OCI-LY1 (cell line): ENCODE data around the gene DNAJC15.

Experiments
- H2AFZ ChIP-seq: fragments of 200-600 bp; sonication (generic), shearing (Covaris generic); 2 replicates; pipeline ENCODE4 v1.6.0; 2014; ENCODE audit warnings: antibody characterized with exemption, mild to moderate bottlenecking, low read length
- H3F3A ChIP-seq: fragments of 200-600 bp; sonication (generic), shearing (Covaris generic); 2 replicates; pipeline ENCODE4 v1.6.0; 2014; ENCODE audit warnings: mild to moderate bottlenecking, antibody characterized with exemption, low read length, moderate library complexity; ENCODE audit not compliant: insufficient read depth
- H3K27ac ChIP-seq: fragments of 200-600 bp; sonication (generic); 2 replicates; pipeline ENCODE4 v1.5.1; 2014; ENCODE audit warnings: low read length, mixed run types, mild to moderate bottlenecking, low read depth; ENCODE audit not compliant: poor library complexity, severe bottlenecking
- H3K27me3 ChIP-seq: fragments of 200-600 bp; sonication (generic); 2 replicates; pipeline ENCODE4 v1.6.0; 2014; ENCODE audit warnings: antibody characterized with exemption, mild to moderate bottlenecking, low read length, moderate library complexity; ENCODE audit not compliant: insufficient read depth
- H3K36me3 ChIP-seq: fragments of 200-600 bp; sonication (generic); 2 replicates; pipeline ENCODE4 v1.6.1; 2014; ENCODE audit warnings: mild to moderate bottlenecking, antibody characterized with exemption, low read length, moderate library complexity, mixed read lengths; ENCODE audit not compliant: insufficient read depth
- H3K4me1 ChIP-seq: fragments of 200-600 bp; sonication (generic); 2 replicates; pipeline ENCODE4 v1.5.1; 2014; ENCODE audit warnings: mild to moderate bottlenecking, low read length, moderate library complexity; ENCODE audit not compliant: insufficient read depth, severe bottlenecking
- H3K4me2 ChIP-seq: fragments of 200-600 bp; sonication (generic), shearing (Covaris generic); 2 replicates; pipeline ENCODE4 v1.6.1; 2014; ENCODE audit warnings: low read length
- H3K4me3 ChIP-seq: fragments of 200-600 bp; sonication (generic); 2 replicates; pipeline ENCODE4 v1.5.1; 2014; ENCODE audit warnings: low read length, low read depth, mild to moderate bottlenecking, mixed read lengths; ENCODE audit not compliant: poor library complexity, severe bottlenecking
- H3K79me2 ChIP-seq: fragments of 200-600 bp; shearing (Covaris generic); 2 replicates; pipeline ENCODE4 v1.6.1; 2016; ENCODE audit warnings: mixed run types, low read length, mixed read lengths; ENCODE audit not compliant: insufficient read depth
- H3K9ac ChIP-seq: fragments of 200-600 bp; sonication (generic), shearing (Covaris generic); 2 replicates; pipeline ENCODE4 v1.6.1; 2014; ENCODE audit warnings: mild to moderate bottlenecking, low read length, mixed read lengths
- H3K9me2 ChIP-seq: fragments of 200-600 bp; sonication (generic), shearing (Covaris generic); 2 replicates; pipeline ENCODE4 v1.6.1; 2014; ENCODE audit warnings: low read depth, mild to moderate bottlenecking, low read length, mixed read lengths
- H3K9me3 ChIP-seq: fragments of 200-600 bp; shearing (Covaris generic); 2 replicates; pipeline ENCODE4 v1.6.1; 2014; ENCODE audit warnings: low read length, mixed read lengths
- H4K20me1 ChIP-seq: fragments of 200-600 bp; sonication (generic), shearing (Covaris generic); 2 replicates; pipeline ENCODE4 v1.6.0; 2016; ENCODE audit warnings: mild to moderate bottlenecking, low read length; ENCODE audit not compliant: insufficient read depth
- CTCF ChIP-seq: fragments of 200-600 bp; sonication (generic), shearing (Covaris generic); IDR thresholded peaks from 2 replicates; pipeline ENCODE4 v1.5.1; 2017; ENCODE audit warnings: mild to moderate bottlenecking, antibody characterized with exemption, low read length, moderate library complexity, mixed read lengths
- EZH2 ChIP-seq: fragments of 200-600 bp; sonication (generic), shearing (Covaris generic); IDR thresholded peaks from 2 replicates; pipeline ENCODE4 v1.8.0; 2017; ENCODE audit warnings: borderline replicate concordance, mixed run types, mild to moderate bottlenecking, antibody characterized with exemption, low read length, moderate library complexity, mixed read lengths

The DNAJC15 gene

GRCh38 chr13:43127103-43127798 is 103.9 kb downstream of the DNAJC15 start:
- peak overlapping the region; percentile 62 for H3K4me3 ChIP-seq
- H3K4me1 ChIP-seq: peaks cover 64% of the 10 kb centered on the region
- peaks cover 14% of the 10 kb centered on the region; the same call in 1 of the 2 replicates for H3F3A ChIP-seq
- no peaks in the 10 kb centered on the region for H3K9me2 ChIP-seq
- TF ChIP-seq EZH2 (no peak), CTCF (no peak)
- no peaks in the 10 kb centered on the region for H3K27me3 ChIP-seq
- peak overlapping the region; percentile 79 for H3K9ac ChIP-seq
- no peaks in the 10 kb centered on the region for H4K20me1 ChIP-seq
- H3K36me3 ChIP-seq: no peaks in the 10 kb centered on the region
- H3K79me2 ChIP-seq: no peaks in the 10 kb centered on the region
- no peaks in the 10 kb centered on the region for H3K9me3 ChIP-seq
- peak overlapping the region; percentile 99 for H3K27ac ChIP-seq
- H2AFZ ChIP-seq: no peak overlapping the region
- peak overlapping the region; percentile 96 for H3K4me2 ChIP-seq

- Histone ChIP-seq H3K27ac (peak overlapping the region; percentile 99), H3K9me3 (no peaks in the 10 kb centered on the region), H3K9ac (peak overlapping the region; percentile 79), H3K79me2 (no peaks in the 10 kb centered on the region), H3K4me2 (peak overlapping the region; percentile 96), H2AFZ (0 out of 2 replicates have a peak overlapping the region, but pooled peaks have one; percentile 62), H3K4me1 (peaks cover 70% of the 10 kb centered on the region), H4K20me1 (no peaks in the 10 kb centered on the region), H3K36me3 (no peaks in the 10 kb centered on the region), H3K9me2 (no peaks in the 10 kb centered on the region), H3F3A (peaks cover 19% of the 10 kb centered on the region; the same call in 1 of the 2 replicates), H3K27me3 (no peaks in the 10 kb centered on the region), H3K4me3 (peak overlapping the region; percentile 62)
- TF ChIP-seq EZH2 (no peak), CTCF (no peak)
These were observed 104.4 kb downstream of the DNAJC15 start for GRCh38 chr13:43127827-43128226.

DNA sequence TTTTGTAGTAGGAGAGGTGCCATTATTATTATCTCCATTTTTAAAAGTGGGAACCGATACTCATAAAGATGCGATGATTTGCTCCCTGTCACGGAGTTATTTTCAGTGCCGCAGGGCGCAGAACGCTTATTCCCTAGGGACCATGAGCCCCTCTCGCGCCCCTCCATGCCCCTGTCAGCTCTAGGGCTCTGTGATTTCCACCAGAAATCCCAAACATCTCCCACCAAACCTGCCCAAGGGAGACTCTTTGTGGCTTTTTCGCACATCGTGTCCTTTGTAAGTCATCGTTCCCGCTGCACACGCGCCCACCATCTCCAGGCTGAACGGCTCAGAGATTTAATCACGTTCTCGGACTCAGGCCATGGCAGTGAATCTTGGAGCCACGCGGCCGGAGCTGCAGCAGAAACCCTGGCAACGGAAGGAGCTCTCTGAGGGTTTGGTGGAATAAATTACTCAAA is 105.1 kb downstream of the DNAJC15 start:
- TF ChIP-seq CTCF: no peak
- TF ChIP-seq EZH2: no peak
- Histone ChIP-seq H3K36me3 (no peaks in the 10 kb centered on the region), H3K9me3 (no peaks in the 10 kb centered on the region), H3K4me2 (peak overlapping the region; percentile 96), H3K9ac (peak overlapping the region; percentile 79), H3K79me2 (no peaks in the 10 kb centered on the region), H4K20me1 (no peaks in the 10 kb centered on the region), H3K4me1 (peaks cover 77% of the 10 kb centered on the region), H3K27ac (peak overlapping the region; percentile 99), H2AFZ (peak overlapping the region; percentile 59; the same call in 1 of the 2 replicates), H3K9me2 (no peaks in the 10 kb centered on the region), H3K4me3 (peak overlapping the region; percentile 62), H3F3A (peaks cover 19% of the 10 kb centered on the region; the same call in 1 of the 2 replicates), H3K27me3 (no peaks in the 10 kb centered on the region)
